Measurements from ENCODE around the gene HMGXB3.
A peak's percentile ranks its signal among the peaks of the same experiment; 100 is the strongest.

HMGXB3 gene

DNA sequence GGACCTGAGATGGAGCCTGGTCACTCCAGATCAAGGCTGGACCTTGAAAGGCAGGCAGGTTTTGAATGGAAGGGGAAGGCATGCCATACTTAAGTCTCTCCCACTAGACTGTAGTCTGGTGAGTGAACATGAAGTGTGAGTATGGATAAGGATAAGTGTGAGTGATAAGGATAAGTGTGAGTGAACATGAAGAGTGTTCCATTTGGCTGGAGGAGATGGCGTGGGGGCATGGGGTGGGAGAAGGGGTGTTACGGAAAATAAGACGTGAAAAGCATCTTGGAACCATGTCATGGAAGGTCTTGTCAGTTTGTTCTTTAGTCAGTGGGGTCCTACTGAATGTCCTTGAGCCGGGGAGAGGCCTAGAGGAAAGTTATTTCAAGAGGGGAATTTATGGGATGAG is 32.8 kb downstream of the HMGXB3 start:
- Histone ChIP-seq H3K9ac (no peak overlapping the region), H3K9me3 (ENCODE audit: control insufficient read depth, low read length) (no peaks in the 10 kb centered on the region), H3K27me3 (ENCODE audit: control insufficient read depth, insufficient read depth, low read length) (no peaks in the 10 kb centered on the region), H3K4me1 (no peaks in the 10 kb centered on the region), H3K36me3 (ENCODE audit: control insufficient read depth, insufficient read depth, low read length) (no peaks in the 10 kb centered on the region), H3K27ac (no peak overlapping the region), H3K4me2 (ENCODE audit: low read length) (no peak overlapping the region), H2AFZ (no peak overlapping the region), H3K4me3 (ENCODE audit: low read depth, low read length) (no peak overlapping the region), H3K79me2 (peaks cover 6% of the 10 kb centered on the region)
- TF ChIP-seq, protein P1, sequence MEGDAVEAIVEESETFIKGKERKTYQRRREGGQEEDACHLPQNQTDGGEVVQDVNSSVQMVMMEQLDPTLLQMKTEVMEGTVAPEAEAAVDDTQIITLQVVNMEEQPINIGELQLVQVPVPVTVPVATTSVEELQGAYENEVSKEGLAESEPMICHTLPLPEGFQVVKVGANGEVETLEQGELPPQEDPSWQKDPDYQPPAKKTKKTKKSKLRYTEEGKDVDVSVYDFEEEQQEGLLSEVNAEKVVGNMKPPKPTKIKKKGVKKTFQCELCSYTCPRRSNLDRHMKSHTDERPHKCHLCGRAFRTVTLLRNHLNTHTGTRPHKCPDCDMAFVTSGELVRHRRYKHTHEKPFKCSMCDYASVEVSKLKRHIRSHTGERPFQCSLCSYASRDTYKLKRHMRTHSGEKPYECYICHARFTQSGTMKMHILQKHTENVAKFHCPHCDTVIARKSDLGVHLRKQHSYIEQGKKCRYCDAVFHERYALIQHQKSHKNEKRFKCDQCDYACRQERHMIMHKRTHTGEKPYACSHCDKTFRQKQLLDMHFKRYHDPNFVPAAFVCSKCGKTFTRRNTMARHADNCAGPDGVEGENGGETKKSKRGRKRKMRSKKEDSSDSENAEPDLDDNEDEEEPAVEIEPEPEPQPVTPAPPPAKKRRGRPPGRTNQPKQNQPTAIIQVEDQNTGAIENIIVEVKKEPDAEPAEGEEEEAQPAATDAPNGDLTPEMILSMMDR (IDR thresholded peaks at IDR 0.05) = no peak

DNA sequence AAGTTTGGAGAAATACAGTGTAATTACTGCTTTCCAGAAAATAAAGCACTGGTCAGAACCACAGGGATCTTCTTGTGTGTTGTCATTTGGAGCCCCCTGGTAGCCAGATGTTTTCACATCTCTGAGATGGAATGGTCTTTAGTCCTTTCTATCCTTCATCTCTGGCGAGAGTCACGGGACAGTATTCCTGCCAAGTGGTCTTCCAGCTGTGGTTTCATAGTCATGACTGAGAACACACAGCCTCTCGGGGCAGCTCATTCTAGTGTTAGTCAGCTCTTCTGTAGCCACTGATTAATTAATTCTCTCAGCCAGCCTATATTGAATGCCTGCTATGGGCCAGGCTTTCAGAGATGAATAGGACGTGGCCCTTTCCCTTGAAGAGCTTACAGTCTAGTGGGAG is 34.1 kb downstream of the HMGXB3 start:
- Histone ChIP-seq H3K4me2 (ENCODE audit: low read length) (no peak overlapping the region), H3K36me3 (ENCODE audit: control insufficient read depth, insufficient read depth, low read length) (no peaks in the 10 kb centered on the region), H3K4me3 (ENCODE audit: low read depth, low read length) (no peak overlapping the region), H3K79me2 (peaks cover 6% of the 10 kb centered on the region), H3K27me3 (ENCODE audit: control insufficient read depth, insufficient read depth, low read length) (no peaks in the 10 kb centered on the region), H3K9ac (no peak overlapping the region), H2AFZ (no peak overlapping the region), H3K27ac (no peak overlapping the region), H3K4me1 (no peaks in the 10 kb centered on the region), H3K9me3 (ENCODE audit: control insufficient read depth, low read length) (no peaks in the 10 kb centered on the region)
- TF ChIP-seq, protein P1 (IDR thresholded peaks at IDR 0.05) = no peak

DNA sequence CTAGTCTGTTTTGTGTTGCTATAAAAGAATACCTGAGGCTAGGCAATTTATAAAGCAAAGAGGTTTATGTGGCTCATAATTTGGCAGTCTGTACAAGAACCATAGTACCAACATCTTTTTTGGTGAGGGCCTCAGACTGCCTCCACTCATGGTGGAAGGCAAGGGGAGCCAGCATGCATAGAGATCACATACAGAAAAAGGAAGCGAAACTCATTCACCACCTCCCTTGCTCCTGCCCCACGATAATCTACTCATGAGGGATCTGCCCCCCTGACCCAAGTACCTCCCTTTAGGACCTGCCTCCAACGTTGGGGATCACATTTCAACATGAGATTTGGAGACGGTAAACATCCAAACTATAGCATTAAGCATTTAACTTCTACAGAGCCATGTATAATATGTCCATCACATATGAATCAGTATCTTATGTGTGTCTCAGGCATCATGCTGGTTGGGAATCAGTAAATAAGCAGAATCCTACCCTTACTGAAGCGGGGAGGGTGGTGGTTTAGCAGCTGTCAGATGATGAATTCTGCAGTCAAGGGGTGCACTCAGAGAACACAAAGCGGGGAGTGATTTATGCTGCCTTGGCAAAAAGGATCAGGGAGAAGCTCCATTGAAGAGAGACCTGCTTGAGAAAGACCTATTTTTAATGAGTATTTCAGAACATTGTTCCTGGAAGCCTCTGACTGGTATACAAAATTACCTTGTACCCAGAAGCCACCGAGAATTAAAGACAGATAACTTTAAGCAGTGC is 34.8 kb downstream of the HMGXB3 start:
- no peaks in the 10 kb centered on the region for H3K36me3 ChIP-seq (ENCODE audit: control insufficient read depth, insufficient read depth, low read length)

DNA sequence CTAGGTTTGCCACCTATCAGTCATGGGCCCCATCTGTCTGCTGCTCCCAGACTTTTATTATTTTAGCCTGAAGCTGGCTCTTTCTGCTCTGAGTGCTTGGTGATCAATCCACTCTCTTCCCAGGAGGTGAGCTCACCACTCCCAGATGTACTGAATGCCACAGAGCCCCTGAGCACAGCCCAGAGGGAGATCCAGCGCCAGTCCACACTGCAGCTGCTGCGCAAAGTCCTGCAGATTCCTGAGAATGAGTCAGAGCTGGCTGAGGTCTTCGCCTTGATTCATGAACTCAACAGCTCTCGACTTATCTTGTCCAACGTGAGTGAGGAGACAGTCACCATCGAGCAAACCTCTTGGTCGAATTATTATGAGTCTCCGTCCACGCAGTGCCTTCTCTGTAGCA is 36.0 kb downstream of the HMGXB3 start:
- Histone ChIP-seq H3K36me3 (ENCODE audit: control insufficient read depth, insufficient read depth, low read length) (no peaks in the 10 kb centered on the region), H3K4me3 (ENCODE audit: low read depth, low read length) (no peak overlapping the region), H3K4me1 (no peaks in the 10 kb centered on the region), H2AFZ (no peak overlapping the region), H3K79me2 (no peaks in the 10 kb centered on the region), H3K4me2 (ENCODE audit: low read length) (no peak overlapping the region), H3K27me3 (ENCODE audit: control insufficient read depth, insufficient read depth, low read length) (no peaks in the 10 kb centered on the region), H3K9me3 (ENCODE audit: control insufficient read depth, low read length) (no peaks in the 10 kb centered on the region), H3K27ac (no peak overlapping the region), H3K9ac (no peak overlapping the region)
- TF ChIP-seq, protein P1 (IDR thresholded peaks at IDR 0.05) = no peak

More for the DNA sequence above, 34.8 kb downstream of the HMGXB3 start:
- no peak overlapping the region for H3K4me3 ChIP-seq (ENCODE audit: low read depth, low read length)
- H3K79me2 ChIP-seq = peaks cover 4% of the 10 kb centered on the region
- H3K9ac ChIP-seq = no peak overlapping the region
- peak overlapping the region; percentile 7 for H3K4me2 ChIP-seq (ENCODE audit: low read length)
- no peak overlapping the region for H2AFZ ChIP-seq
- H3K9me3 ChIP-seq (ENCODE audit: control insufficient read depth, low read length) = no peaks in the 10 kb centered on the region
- H3K27ac ChIP-seq = no peak overlapping the region
- H3K27me3 ChIP-seq (ENCODE audit: control insufficient read depth, insufficient read depth, low read length) = no peaks in the 10 kb centered on the region
- no peaks in the 10 kb centered on the region for H3K4me1 ChIP-seq
- TF ChIP-seq, protein P1 (IDR thresholded peaks at IDR 0.05) = no peak

DNA sequence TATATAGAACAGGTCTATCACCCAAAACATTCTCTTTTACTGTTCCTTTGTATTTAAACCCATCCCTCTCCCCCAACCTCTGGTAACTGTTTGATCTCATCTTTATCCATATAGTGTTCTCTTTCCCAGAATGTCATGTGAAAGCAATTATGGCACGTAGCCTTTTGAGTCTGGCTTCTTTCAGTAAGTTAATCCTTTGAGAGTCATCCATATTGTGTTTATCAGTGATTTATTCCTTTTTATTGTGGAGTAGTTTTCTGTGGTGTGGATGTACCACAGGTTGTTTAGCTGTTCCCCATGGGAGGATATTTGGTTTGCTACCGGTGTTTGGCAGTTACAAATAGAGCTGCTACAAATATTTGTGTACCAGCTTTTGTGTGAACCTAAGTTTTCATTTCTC is 38.0 kb downstream of the HMGXB3 start:
- Histone ChIP-seq H2AFZ (no peak overlapping the region), H3K79me2 (no peaks in the 10 kb centered on the region), H3K27ac (no peak overlapping the region), H3K4me1 (peaks cover 4% of the 10 kb centered on the region), H3K4me2 (ENCODE audit: low read length) (no peak overlapping the region), H3K27me3 (ENCODE audit: control insufficient read depth, insufficient read depth, low read length) (no peaks in the 10 kb centered on the region), H3K9ac (no peak overlapping the region), H3K4me3 (ENCODE audit: low read depth, low read length) (no peak overlapping the region), H3K9me3 (ENCODE audit: control insufficient read depth, low read length) (no peaks in the 10 kb centered on the region), H3K36me3 (ENCODE audit: control insufficient read depth, insufficient read depth, low read length) (no peaks in the 10 kb centered on the region)
- TF ChIP-seq, protein P1 (IDR thresholded peaks at IDR 0.05) = no peak
